WTC11 (cell line): ENCODE data around the gene MPDZ. TPM values are rescaled to one million over a fixed set of nuclear protein-coding genes. Genes with fewer than 3 reads are reported as not detected.

ENCODE experiments used
- ATAC-seq: fragments of 200-7000 bp; cut with Tn5 transposase; 2 replicates; pipeline ENCODE4 v1.10.0; 2021; ENCODE audit warnings: mild to moderate bottlenecking, moderate library complexity
- CTCF ChIA-PET: fragments of 300-600 bp; sonication (Branson Sonifier 250); formaldehyde crosslinking; loops from one replicate; lab custom pipeline; 2021; ENCODE audit warnings: antibody characterized with exemption; lab: Charles Lee
- POLR2A ChIA-PET: fragments of 350-600 bp; sonication (Branson Sonifier 250); formaldehyde crosslinking; loops from one replicate; lab custom pipeline; 2021; ENCODE audit warnings: antibody characterized with exemption; lab: Charles Lee
- DNase-seq: peaks from one replicate; pipeline ENCODE4 v3.0.0; 2021; ENCODE audit warnings: low spot score
- H3K27ac Mint-ChIP-seq: 2 replicates; pipeline ENCODE4 v1.8.0; 2021; ENCODE audit warnings: mixed read lengths
- H3K27me3 Mint-ChIP-seq: 2 replicates; pipeline ENCODE4 v1.8.0; 2021; ENCODE audit warnings: low read depth, mild to moderate bottlenecking, moderate library complexity, mixed read lengths
- H3K36me3 Mint-ChIP-seq: 2 replicates; pipeline ENCODE4 v1.8.0; 2021; ENCODE audit warnings: mixed read lengths
- H3K4me1 Mint-ChIP-seq: 2 replicates; pipeline ENCODE4 v1.8.0; 2022; ENCODE audit warnings: mixed read lengths
- H3K4me3 Mint-ChIP-seq: 2 replicates; pipeline ENCODE4 v1.8.0; 2021; ENCODE audit warnings: mild to moderate bottlenecking, moderate library complexity, mixed read lengths
- H3K9me3 Mint-ChIP-seq: 2 replicates; pipeline ENCODE4 v1.8.0; 2021; ENCODE audit warnings: mixed read lengths
- AFF4 ChIP-seq: sonication (generic); formaldehyde crosslinking; IDR thresholded peaks from 2 replicates; pipeline ENCODE4 v1.8.1; 2023; ENCODE audit warnings: mild to moderate bottlenecking, missing genetic modification reagents, borderline replicate concordance
- ATF2 ChIP-seq: sonication (generic); formaldehyde crosslinking; IDR thresholded peaks from 2 replicates; pipeline ENCODE4 v1.8.1; 2022; ENCODE audit warnings: low read depth, missing genetic modification reagents, borderline replicate concordance
- E2F5 ChIP-seq: sonication (generic); formaldehyde crosslinking; IDR thresholded peaks from 2 replicates; pipeline ENCODE4 v1.8.1; 2022; ENCODE audit warnings: mild to moderate bottlenecking, moderate library complexity, missing genetic modification reagents
- ELF4 ChIP-seq: sonication (generic); formaldehyde crosslinking; IDR thresholded peaks from 2 replicates; pipeline ENCODE4 v1.8.1; 2022; ENCODE audit warnings: low read depth, mild to moderate bottlenecking, moderate library complexity, missing genetic modification reagents
- ESRRA ChIP-seq: sonication (generic); formaldehyde crosslinking; IDR thresholded peaks from 2 replicates; pipeline ENCODE4 v1.8.1; 2022; ENCODE audit warnings: mild to moderate bottlenecking, missing genetic modification reagents, borderline replicate concordance
- IRF2 ChIP-seq: sonication (generic); formaldehyde crosslinking; IDR thresholded peaks from 2 replicates; pipeline ENCODE4 v1.8.0; 2022; ENCODE audit warnings: low read depth, missing genetic modification reagents, borderline replicate concordance
- KAT7 ChIP-seq: sonication (generic); formaldehyde crosslinking; IDR thresholded peaks from 2 replicates; pipeline ENCODE4 v1.8.1; 2023; ENCODE audit warnings: missing genetic modification reagents, mild to moderate bottlenecking, borderline replicate concordance
- MXD4 ChIP-seq: fragments of 250-450 bp; sonication (Bioruptor Pico); IDR thresholded peaks from 2 replicates; pipeline ENCODE4 v1.8.0; 2021; ENCODE audit warnings: mild to moderate bottlenecking, moderate library complexity, borderline replicate concordance
- NR1H2 ChIP-seq: sonication (generic); formaldehyde crosslinking; IDR thresholded peaks from 2 replicates; pipeline ENCODE4 v1.9.0; 2021; ENCODE audit warnings: mild to moderate bottlenecking, moderate library complexity, missing genetic modification reagents
- NR3C1 ChIP-seq: sonication (generic); formaldehyde crosslinking; conservative IDR thresholded peaks from 2 replicates; pipeline ENCODE4 v1.8.1; 2023; ENCODE audit warnings: low read depth, mild to moderate bottlenecking, missing genetic modification reagents
- SMAD4 ChIP-seq: sonication (generic); formaldehyde crosslinking; IDR thresholded peaks from 2 replicates; pipeline ENCODE4 v1.8.0; 2022; ENCODE audit warnings: mild to moderate bottlenecking, missing genetic modification reagents
- USF2 ChIP-seq: sonication (generic); formaldehyde crosslinking; IDR thresholded peaks from 2 replicates; pipeline ENCODE4 v1.8.1; 2023; ENCODE audit warnings: mild to moderate bottlenecking, missing genetic modification reagents, moderate library complexity
- ZNF138 ChIP-seq: sonication (generic); formaldehyde crosslinking; conservative IDR thresholded peaks from 2 replicates; pipeline ENCODE4 v1.8.1; 2022; ENCODE audit warnings: mild to moderate bottlenecking, moderate library complexity, missing genetic modification reagents
- ZNF416 ChIP-seq: fragments of 250-450 bp; sonication (Bioruptor Pico); IDR thresholded peaks from 2 replicates; pipeline ENCODE4 v1.9.0; 2021; ENCODE audit warnings: mild to moderate bottlenecking, inconsistent platforms
- ZNF425 ChIP-seq: fragments of 250-450 bp; sonication (Bioruptor Pico); conservative IDR thresholded peaks from 2 replicates; pipeline ENCODE4 v1.9.0; 2021; ENCODE audit warnings: mild to moderate bottlenecking
- total RNA-seq: library from RNA; stranded (reverse); gene quantifications from 3 replicates; pipeline ENCODE4 v1.2.3, GENCODE V29; 2021
- TF ChIP-seq, protein P1 (sequence below): sonication (generic); formaldehyde crosslinking; IDR thresholded peaks from 2 replicates; pipeline ENCODE4 v1.8.1; 2023; ENCODE audit warnings: mild to moderate bottlenecking, missing genetic modification reagents
- TF ChIP-seq, protein P2 (sequence below): sonication (generic); formaldehyde crosslinking; IDR thresholded peaks from 2 replicates; pipeline ENCODE4 v1.8.1; 2023; ENCODE audit warnings: mild to moderate bottlenecking, moderate library complexity, missing genetic modification reagents

The MPDZ gene
- total RNA-seq, 1 experiment from 2014 or later, result 38.5 TPM

DNA sequence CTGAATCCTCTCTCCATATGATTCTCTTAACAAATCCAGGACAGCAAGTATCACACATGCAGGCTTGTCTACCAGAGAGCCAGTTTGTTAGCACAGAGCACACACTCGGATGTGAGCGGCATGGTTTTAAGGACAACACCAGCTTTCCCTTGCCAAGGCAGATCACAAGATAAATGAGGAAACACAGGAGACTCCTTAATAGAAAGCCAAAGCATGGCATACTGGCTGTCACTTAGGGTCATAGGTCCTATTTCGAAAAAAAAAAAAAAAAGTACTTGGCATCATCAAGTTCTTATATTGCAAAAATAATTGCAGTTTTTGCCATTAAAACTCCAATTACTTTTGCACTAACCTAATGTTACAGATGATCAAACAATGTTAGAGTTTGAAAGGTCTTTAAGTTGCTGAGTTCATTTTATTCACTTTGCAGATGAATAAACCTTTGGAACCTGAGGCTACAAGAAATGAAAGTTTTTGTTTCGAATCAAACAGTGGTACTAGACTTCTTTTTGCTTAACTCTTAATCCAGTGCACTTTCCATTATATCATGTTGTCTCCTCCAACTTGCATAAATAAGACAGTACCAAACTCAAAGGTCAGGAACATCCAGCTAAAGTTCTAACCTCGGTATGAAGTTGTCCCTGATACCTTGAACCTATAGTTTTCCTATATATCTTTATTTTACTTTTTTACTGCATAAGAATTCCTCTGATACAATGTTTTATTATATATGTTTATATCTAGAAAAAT, 138.5 kb downstream of the MPDZ start (continued):
- TF ChIP-seq ATF2 (no peak), ZNF425 (CRISPR knock-in tag) (no peak), USF2 (CRISPR knock-in tag) (no peak), SMAD4 (CRISPR knock-in tag) (no peak)

GRCh38 chr9:13139641-13140171, 139.8 kb downstream of the MPDZ start:
- no peaks in the 10 kb centered on the region for H3K27me3 Mint-ChIP-seq
- DNase-seq, result no peak

GRCh38 chr9:13137426-13137825, 142.1 kb downstream of the MPDZ start:
- H3K27me3 Mint-ChIP-seq, result no peaks in the 10 kb centered on the region
- H3K36me3 Mint-ChIP-seq, result peaks cover 26% of the 10 kb centered on the region
- DNase-seq, result no peak
- no peaks in the 10 kb centered on the region for H3K9me3 Mint-ChIP-seq
- H3K27ac Mint-ChIP-seq, result no peak overlapping the region
- ATAC-seq, result no peak
- CTCF ChIA-PET, result no interaction called here
- POLR2A ChIA-PET, result no interaction called here
- no peak overlapping the region for H3K4me3 Mint-ChIP-seq
- peaks cover 8% of the 10 kb centered on the region for H3K4me1 Mint-ChIP-seq
- TF ChIP-seq ZNF416 (no peak), ESRRA (CRISPR knock-in tag) (no peak), E2F5 (CRISPR knock-in tag) (no peak), ZNF138 (CRISPR knock-in tag) (no peak), NR3C1 (no peak), IRF2 (CRISPR knock-in tag) (no peak)
- TF ChIP-seq, protein P1, sequence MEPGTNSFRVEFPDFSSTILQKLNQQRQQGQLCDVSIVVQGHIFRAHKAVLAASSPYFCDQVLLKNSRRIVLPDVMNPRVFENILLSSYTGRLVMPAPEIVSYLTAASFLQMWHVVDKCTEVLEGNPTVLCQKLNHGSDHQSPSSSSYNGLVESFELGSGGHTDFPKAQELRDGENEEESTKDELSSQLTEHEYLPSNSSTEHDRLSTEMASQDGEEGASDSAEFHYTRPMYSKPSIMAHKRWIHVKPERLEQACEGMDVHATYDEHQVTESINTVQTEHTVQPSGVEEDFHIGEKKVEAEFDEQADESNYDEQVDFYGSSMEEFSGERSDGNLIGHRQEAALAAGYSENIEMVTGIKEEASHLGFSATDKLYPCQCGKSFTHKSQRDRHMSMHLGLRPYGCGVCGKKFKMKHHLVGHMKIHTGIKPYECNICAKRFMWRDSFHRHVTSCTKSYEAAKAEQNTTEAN (CRISPR knock-in tag), result no peak
- TF ChIP-seq, protein P2, sequence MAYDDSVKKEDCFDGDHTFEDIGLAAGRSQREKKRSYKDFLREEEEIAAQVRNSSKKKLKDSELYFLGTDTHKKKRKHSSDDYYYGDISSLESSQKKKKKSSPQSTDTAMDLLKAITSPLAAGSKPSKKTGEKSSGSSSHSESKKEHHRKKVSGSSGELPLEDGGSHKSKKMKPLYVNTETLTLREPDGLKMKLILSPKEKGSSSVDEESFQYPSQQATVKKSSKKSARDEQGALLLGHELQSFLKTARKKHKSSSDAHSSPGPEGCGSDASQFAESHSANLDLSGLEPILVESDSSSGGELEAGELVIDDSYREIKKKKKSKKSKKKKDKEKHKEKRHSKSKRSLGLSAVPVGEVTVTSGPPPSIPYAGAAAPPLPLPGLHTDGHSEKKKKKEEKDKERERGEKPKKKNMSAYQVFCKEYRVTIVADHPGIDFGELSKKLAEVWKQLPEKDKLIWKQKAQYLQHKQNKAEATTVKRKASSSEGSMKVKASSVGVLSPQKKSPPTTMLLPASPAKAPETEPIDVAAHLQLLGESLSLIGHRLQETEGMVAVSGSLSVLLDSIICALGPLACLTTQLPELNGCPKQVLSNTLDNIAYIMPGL, result no peak

More at GRCh38 chr9:13139641-13140171, 139.8 kb downstream of the MPDZ start:
- ATAC-seq, result peak; percentile 51; the same call in 1 of the 2 replicates
- no peak overlapping the region for H3K27ac Mint-ChIP-seq
- peaks cover 20% of the 10 kb centered on the region for H3K4me1 Mint-ChIP-seq
- CTCF ChIA-PET, result no interaction called here
- POLR2A ChIA-PET, result no interaction called here
- TF ChIP-seq ZNF138 (CRISPR knock-in tag) (no peak), NR1H2 (CRISPR knock-in tag) (no peak), ELF4 (CRISPR knock-in tag) (no peak), MXD4 (CRISPR knock-in tag) (no peak), KAT7 (no peak), AFF4 (CRISPR knock-in tag) (no peak)
- TF ChIP-seq, all 79 proteins: peak for 0
- H3K4me3 Mint-ChIP-seq, result no peak overlapping the region
- peaks cover 18% of the 10 kb centered on the region for H3K36me3 Mint-ChIP-seq
- no peaks in the 10 kb centered on the region for H3K9me3 Mint-ChIP-seq
